ENCODE measurements around the gene WWC2. TPM values are rescaled to one million over a fixed set of nuclear protein-coding genes. Genes with fewer than 3 reads are reported as not detected.
A peak's percentile ranks its signal among the peaks of the same experiment; 100 is the strongest.

Gene WWC2
- total and polyA plus RNA-seq, 2 experiments from 2014 or later, result 19.3 to 24.7 TPM

GRCh38 chr4:183100298-183100599, 1.2 kb downstream of the WWC2 start:
- Histone ChIP-seq H3K27ac (no peak overlapping the region), H3K9me3 (ENCODE audit: low read depth) (no peaks in the 10 kb centered on the region), H3K4me1 (ENCODE audit: insufficient read depth) (peaks cover 11% of the 10 kb centered on the region), H3K27me3 (no peaks in the 10 kb centered on the region), H3K4me3 (peak overlapping the region; percentile 66), H2AFZ (peak overlapping the region; percentile 53), H3K36me3 (replicated peaks; ENCODE audit: insufficient read depth, low read depth) (no peaks in the 10 kb centered on the region), H4K20me1 (ENCODE audit: insufficient read depth, poor library complexity, severe bottlenecking) (peaks cover 11% of the 10 kb centered on the region), H3K79me2 (peaks cover 47% of the 10 kb centered on the region), H3K9me2 (replicated peaks; ENCODE audit: insufficient read depth) (no peaks in the 10 kb centered on the region), H3K4me2 (peak overlapping the region; percentile 88)
- TF ChIP-seq CTCF (IDR thresholded peaks at IDR 0.05; ENCODE audit: poor library complexity), result no peak
- 11% methylated on average over 3 of the region's 3 CpGs for WGBS (ENCODE audit: low lambda C conversion rate, missing lambda C conversion rate)
- no peak for DNase-seq (ENCODE audit: low spot score)

GRCh38 chr4:183100827-183101226, 1.8 kb downstream of the WWC2 start:
- H3K36me3 ChIP-seq (replicated peaks; ENCODE audit: insufficient read depth, low read depth), result no peaks in the 10 kb centered on the region
- no peak for TF ChIP-seq EZH2phosphoT487 (IDR thresholded peaks at IDR 0.05; ENCODE audit: low read depth, severe bottlenecking, unreplicated experiment)
- TF ChIP-seq CTCF (IDR thresholded peaks at IDR 0.05; ENCODE audit: poor library complexity), result no peak
- no peak for TF ChIP-seq EZH2 (IDR thresholded peaks at IDR 0.05; ENCODE audit: borderline replicate concordance)
- H3K27me3 ChIP-seq, result no peaks in the 10 kb centered on the region
- H3K9me3 ChIP-seq (ENCODE audit: low read depth), result no peaks in the 10 kb centered on the region
- DNase-seq (ENCODE audit: low spot score), result peak; percentile 47
- peaks cover 53% of the 10 kb centered on the region for H3K79me2 ChIP-seq
- peaks cover 11% of the 10 kb centered on the region for H4K20me1 ChIP-seq (ENCODE audit: insufficient read depth, poor library complexity, severe bottlenecking)
- H3K4me2 ChIP-seq, result peak overlapping the region; percentile 88
- WGBS (ENCODE audit: low lambda C conversion rate, missing lambda C conversion rate), result 11% methylated on average over 6 of the region's 6 CpGs
- H3K4me3 ChIP-seq, result peak overlapping the region; percentile 16
- no peak overlapping the region for H2AFZ ChIP-seq
- H3K4me1 ChIP-seq (ENCODE audit: insufficient read depth), result peaks cover 11% of the 10 kb centered on the region
- no peaks in the 10 kb centered on the region for H3K9me2 ChIP-seq (replicated peaks; ENCODE audit: insufficient read depth)
- H3K27ac ChIP-seq, result no peak overlapping the region

GRCh38 chr4:183101956-183102480, 3.0 kb downstream of the WWC2 start:
- Histone ChIP-seq H3K4me1 (ENCODE audit: insufficient read depth) (peaks cover 11% of the 10 kb centered on the region), H3K9me3 (ENCODE audit: low read depth) (no peaks in the 10 kb centered on the region), H3K36me3 (replicated peaks; ENCODE audit: insufficient read depth, low read depth) (no peaks in the 10 kb centered on the region), H2AFZ (no peak overlapping the region), H3K79me2 (peaks cover 65% of the 10 kb centered on the region), H3K27ac (no peak overlapping the region), H3K4me2 (peak overlapping the region; percentile 88), H3K4me3 (no peak overlapping the region), H3K9me2 (replicated peaks; ENCODE audit: insufficient read depth) (no peaks in the 10 kb centered on the region), H4K20me1 (ENCODE audit: insufficient read depth, poor library complexity, severe bottlenecking) (peaks cover 11% of the 10 kb centered on the region), H3K27me3 (no peaks in the 10 kb centered on the region)
- TF ChIP-seq EZH2phosphoT487 (IDR thresholded peaks at IDR 0.05; ENCODE audit: low read depth, severe bottlenecking, unreplicated experiment), result no peak
- no peak for TF ChIP-seq CTCF (IDR thresholded peaks at IDR 0.05; ENCODE audit: poor library complexity)
- TF ChIP-seq EZH2 (IDR thresholded peaks at IDR 0.05; ENCODE audit: borderline replicate concordance), result no peak
- 44% methylated on average over 4 of the region's 4 CpGs for WGBS (ENCODE audit: low lambda C conversion rate, missing lambda C conversion rate)
- DNase-seq (ENCODE audit: low spot score), result no peak

GRCh38 chr4:183105092-183105491, 6.0 kb downstream of the WWC2 start:
- H3K79me2 ChIP-seq, result peaks cover 92% of the 10 kb centered on the region
- no peak overlapping the region for H3K4me3 ChIP-seq
- 92% methylated on average over 5 of the region's 5 CpGs for WGBS (ENCODE audit: low lambda C conversion rate, missing lambda C conversion rate)
- TF ChIP-seq EZH2 (IDR thresholded peaks at IDR 0.05; ENCODE audit: borderline replicate concordance) (no peak), CTCF (IDR thresholded peaks at IDR 0.05; ENCODE audit: poor library complexity) (no peak), EZH2phosphoT487 (IDR thresholded peaks at IDR 0.05; ENCODE audit: low read depth, severe bottlenecking, unreplicated experiment) (no peak)
- no peaks in the 10 kb centered on the region for H3K9me2 ChIP-seq (replicated peaks; ENCODE audit: insufficient read depth)
- H2AFZ ChIP-seq, result no peak overlapping the region
- peaks cover 11% of the 10 kb centered on the region for H4K20me1 ChIP-seq (ENCODE audit: insufficient read depth, poor library complexity, severe bottlenecking)
- H3K36me3 ChIP-seq (replicated peaks; ENCODE audit: insufficient read depth, low read depth), result no peaks in the 10 kb centered on the region
- no peak overlapping the region for H3K27ac ChIP-seq
- H3K9me3 ChIP-seq (ENCODE audit: low read depth), result no peaks in the 10 kb centered on the region
- DNase-seq (ENCODE audit: low spot score), result no peak
- no peak overlapping the region for H3K4me2 ChIP-seq
- H3K27me3 ChIP-seq, result no peaks in the 10 kb centered on the region
- peaks cover 8% of the 10 kb centered on the region for H3K4me1 ChIP-seq (ENCODE audit: insufficient read depth)
